Mesothelial cell of epicardium (in vitro differentiated cells): Measurements from ENCODE around the gene NELFCD. TPM values are rescaled to one million over a fixed set of nuclear protein-coding genes. Genes with fewer than 3 reads are reported as not detected.

Source experiments
- DNase-seq, 2 experiments: peaks; one replicate each; pipeline ENCODE4 v3.0.0; 2021; ENCODE audit warnings: low spot score in 2 of 2; ENCODE audit not compliant: unreplicated experiment in 2 of 2
- H3K27ac Mint-ChIP-seq: 2 replicates; pipeline ENCODE4 v1.8.0; 2021; ENCODE audit warnings: mixed read lengths
- H3K27me3 Mint-ChIP-seq: 2 replicates; pipeline ENCODE4 v1.8.0; 2021; ENCODE audit warnings: low read depth, mixed read lengths
- H3K36me3 Mint-ChIP-seq: 2 replicates; pipeline ENCODE4 v1.8.0; 2021; ENCODE audit warnings: mixed read lengths
- H3K4me1 Mint-ChIP-seq: 2 replicates; pipeline ENCODE4 v1.8.0; 2021; ENCODE audit warnings: mixed read lengths
- H3K4me3 Mint-ChIP-seq: 2 replicates; pipeline ENCODE4 v1.8.0; 2021; ENCODE audit warnings: mild to moderate bottlenecking, moderate library complexity, mixed read lengths
- H3K9me3 Mint-ChIP-seq: 2 replicates; pipeline ENCODE4 v1.8.0; 2021; ENCODE audit warnings: mixed read lengths
- total RNA-seq: library from RNA; stranded (reverse); gene quantifications from 3 replicates; pipeline ENCODE4 v1.2.1, GENCODE V29; 2021
- TF ChIP-seq, protein P1 (sequence below): fragments of 200-600 bp; sonication (generic); IDR thresholded peaks from one replicate; pipeline ENCODE4 v1.5.0; 2021; ENCODE audit warnings: antibody characterized with exemption; ENCODE audit not compliant: unreplicated experiment

The NELFCD gene
- total RNA-seq, 1 donor from 2014 or later = 106 TPM

GRCh38 chr20:58998656-58999055 lies 17.6 kb downstream of the NELFCD start:
- no peak overlapping the region for H3K27ac Mint-ChIP-seq
- H3K4me3 Mint-ChIP-seq = no peak overlapping the region
- peaks cover 43% of the 10 kb centered on the region for H3K36me3 Mint-ChIP-seq
- H3K27me3 Mint-ChIP-seq = no peaks in the 10 kb centered on the region
- H3K4me1 Mint-ChIP-seq = peaks cover under 1% of the 10 kb centered on the region
- no peak for DNase-seq
- no peaks in the 10 kb centered on the region for H3K9me3 Mint-ChIP-seq
- TF ChIP-seq, protein P1, sequence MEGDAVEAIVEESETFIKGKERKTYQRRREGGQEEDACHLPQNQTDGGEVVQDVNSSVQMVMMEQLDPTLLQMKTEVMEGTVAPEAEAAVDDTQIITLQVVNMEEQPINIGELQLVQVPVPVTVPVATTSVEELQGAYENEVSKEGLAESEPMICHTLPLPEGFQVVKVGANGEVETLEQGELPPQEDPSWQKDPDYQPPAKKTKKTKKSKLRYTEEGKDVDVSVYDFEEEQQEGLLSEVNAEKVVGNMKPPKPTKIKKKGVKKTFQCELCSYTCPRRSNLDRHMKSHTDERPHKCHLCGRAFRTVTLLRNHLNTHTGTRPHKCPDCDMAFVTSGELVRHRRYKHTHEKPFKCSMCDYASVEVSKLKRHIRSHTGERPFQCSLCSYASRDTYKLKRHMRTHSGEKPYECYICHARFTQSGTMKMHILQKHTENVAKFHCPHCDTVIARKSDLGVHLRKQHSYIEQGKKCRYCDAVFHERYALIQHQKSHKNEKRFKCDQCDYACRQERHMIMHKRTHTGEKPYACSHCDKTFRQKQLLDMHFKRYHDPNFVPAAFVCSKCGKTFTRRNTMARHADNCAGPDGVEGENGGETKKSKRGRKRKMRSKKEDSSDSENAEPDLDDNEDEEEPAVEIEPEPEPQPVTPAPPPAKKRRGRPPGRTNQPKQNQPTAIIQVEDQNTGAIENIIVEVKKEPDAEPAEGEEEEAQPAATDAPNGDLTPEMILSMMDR = no peak

DNA sequence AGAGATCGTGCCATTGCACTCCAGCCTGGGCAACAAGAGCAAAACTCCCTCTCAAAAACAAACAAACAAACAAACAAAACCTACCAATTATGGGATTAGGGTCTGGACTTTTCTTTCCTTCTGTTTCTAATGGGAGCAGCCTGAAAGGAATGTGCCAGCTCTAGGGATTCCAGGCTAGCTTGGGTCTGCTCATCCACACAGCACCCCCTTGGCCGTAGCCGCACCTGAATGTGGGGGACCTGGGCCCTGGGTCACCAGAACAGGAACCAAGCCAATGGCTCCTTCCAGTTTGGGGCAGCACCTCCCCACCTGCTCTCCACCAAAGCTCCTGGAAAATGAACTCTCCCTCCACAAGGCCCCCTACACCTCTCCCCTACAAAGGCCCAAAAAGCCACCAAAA lies 19.3 kb downstream of the NELFCD start:
- peaks cover 15% of the 10 kb centered on the region for H3K4me1 Mint-ChIP-seq
- H3K4me3 Mint-ChIP-seq = no peak overlapping the region
- H3K9me3 Mint-ChIP-seq = no peaks in the 10 kb centered on the region
- H3K36me3 Mint-ChIP-seq = peaks cover 39% of the 10 kb centered on the region
- H3K27ac Mint-ChIP-seq = no peak overlapping the region
- no peaks in the 10 kb centered on the region for H3K27me3 Mint-ChIP-seq
- DNase-seq = no peak
- TF ChIP-seq, protein P1 = no peak

- Mint-ChIP-seq H3K9me3 (no peaks in the 10 kb centered on the region), H3K36me3 (peaks cover 31% of the 10 kb centered on the region), H3K27ac (no peak overlapping the region), H3K4me3 (no peak overlapping the region), H3K27me3 (no peaks in the 10 kb centered on the region), H3K4me1 (peaks cover 20% of the 10 kb centered on the region)
- TF ChIP-seq, protein P1 = no peak
- DNase-seq = no peak
These were observed 20.0 kb downstream of the NELFCD start for GRCh38 chr20:59001068-59001448.

GRCh38 chr20:59001449-59002171 lies 20.6 kb downstream of the NELFCD start:
- TF ChIP-seq, protein P1 = no peak
- H3K27me3 Mint-ChIP-seq = no peaks in the 10 kb centered on the region
- H3K36me3 Mint-ChIP-seq = peaks cover 27% of the 10 kb centered on the region
- no peak overlapping the region for H3K27ac Mint-ChIP-seq
- H3K4me3 Mint-ChIP-seq = no peak overlapping the region
- DNase-seq = no peak
- no peaks in the 10 kb centered on the region for H3K9me3 Mint-ChIP-seq
- H3K4me1 Mint-ChIP-seq = peaks cover 22% of the 10 kb centered on the region

GRCh38 chr20:59002388-59002787 lies 21.3 kb downstream of the NELFCD start:
- no peaks in the 10 kb centered on the region for H3K27me3 Mint-ChIP-seq
- H3K27ac Mint-ChIP-seq = no peak overlapping the region
- peaks cover 22% of the 10 kb centered on the region for H3K4me1 Mint-ChIP-seq
- DNase-seq = no peak
- H3K9me3 Mint-ChIP-seq = no peaks in the 10 kb centered on the region
- TF ChIP-seq, protein P1 = no peak
- no peak overlapping the region for H3K4me3 Mint-ChIP-seq
- peaks cover 21% of the 10 kb centered on the region for H3K36me3 Mint-ChIP-seq
